IPS-11a (cell line): ENCODE data around the gene ST8SIA2.

Source experiments
- H3K4me3 ChIP-seq: one replicate; pipeline ENCODE4 v1.5.1; 2013; ENCODE audit warnings: low read depth, low read length, control low read depth

ST8SIA2 gene

GRCh38 chr15:92393071-92393979 lies at the start of gene ST8SIA2:
Gene ST8SIA2, plus strand, starts transcription at chr15:92393881. Its CDS starts 184 bp downstream, at chr15:92394065.
- H3K4me3 ChIP-seq = peak within 1 kb of the TSS; percentile 63

GRCh38 chr15:92343924-92344643 lies 49.6 kb upstream of the ST8SIA2 start:
- no peak overlapping the region for H3K4me3 ChIP-seq

GRCh38 chr15:92346063-92346462 lies 47.6 kb upstream of the ST8SIA2 start:
- H3K4me3 ChIP-seq = no peak overlapping the region

- H3K4me3 ChIP-seq = no peak overlapping the region
Measured at GRCh38 chr15:92355307-92355706, 38.4 kb upstream of the ST8SIA2 start.

- no peak overlapping the region for H3K4me3 ChIP-seq
Measured at GRCh38 chr15:92361321-92362000, 32.2 kb upstream of the ST8SIA2 start.

- H3K4me3 ChIP-seq = no peak overlapping the region
Measured at GRCh38 chr15:92362001-92362350, 31.7 kb upstream of the ST8SIA2 start.

GRCh38 chr15:92365084-92365483 lies 28.6 kb upstream of the ST8SIA2 start:
- no peak overlapping the region for H3K4me3 ChIP-seq

- no peak overlapping the region for H3K4me3 ChIP-seq
Measured at GRCh38 chr15:92365906-92366305, 27.8 kb upstream of the ST8SIA2 start.

GRCh38 chr15:92366381-92366780 lies 27.3 kb upstream of the ST8SIA2 start:
- no peak overlapping the region for H3K4me3 ChIP-seq

GRCh38 chr15:92375057-92375456 lies 18.6 kb upstream of the ST8SIA2 start:
- no peak overlapping the region for H3K4me3 ChIP-seq

GRCh38 chr15:92376109-92376508 lies 17.6 kb upstream of the ST8SIA2 start:
- no peak overlapping the region for H3K4me3 ChIP-seq

- H3K4me3 ChIP-seq = no peak overlapping the region
Measured at GRCh38 chr15:92377083-92377789, 16.4 kb upstream of the ST8SIA2 start.

GRCh38 chr15:92383519-92384324 lies 10.0 kb upstream of the ST8SIA2 start:
- no peak overlapping the region for H3K4me3 ChIP-seq

GRCh38 chr15:92384381-92384780 lies 9.3 kb upstream of the ST8SIA2 start:
- H3K4me3 ChIP-seq = no peak overlapping the region

GRCh38 chr15:92385096-92385495 lies 8.6 kb upstream of the ST8SIA2 start:
- H3K4me3 ChIP-seq = no peak overlapping the region

GRCh38 chr15:92391640-92392039 lies 2.0 kb upstream of the ST8SIA2 start:
- no peak overlapping the region for H3K4me3 ChIP-seq

- no peak overlapping the region for H3K4me3 ChIP-seq
Measured at GRCh38 chr15:92392462-92392861, 1.2 kb upstream of the ST8SIA2 start.

GRCh38 chr15:92393980-92394308 lies 263 bp downstream of the ST8SIA2 start:
- H3K4me3 ChIP-seq = peak overlapping the region; percentile 63

- peak overlapping the region; percentile 63 for H3K4me3 ChIP-seq
Measured at GRCh38 chr15:92394309-92395097, 822 bp downstream of the ST8SIA2 start.
